Liver (tissue), 3 donors: Measurements from ENCODE around the gene CCDC91.

Experiments
- EGR1 ChIP-seq, 2 donors: IDR thresholded peaks; 2 replicates each; pipeline ENCODE4 v1.6.1; 2016 to 2018; ENCODE audit warnings: antibody characterized with exemption in 2 of 2, low read depth in 2 of 2
- GABPA ChIP-seq, 2 donors: IDR thresholded peaks in 1 of 2; conservative IDR thresholded peaks in 1 of 2; 2 replicates each; pipeline ENCODE4 v1.6.1; 2016; ENCODE audit warnings: antibody characterized with exemption in 2 of 2, mild to moderate bottlenecking in 1 of 2, moderate library complexity in 1 of 2
- HNF4A ChIP-seq, 2 donors: conservative IDR thresholded peaks; 2 replicates each; pipeline ENCODE4 v1.6.1; 2016; ENCODE audit warnings: antibody characterized with exemption in 2 of 2, mild to moderate bottlenecking in 2 of 2
- JUND ChIP-seq, 2 donors: IDR thresholded peaks; 2 replicates each; pipeline ENCODE4 v1.6.1; 2016; ENCODE audit warnings: antibody characterized with exemption in 2 of 2
- RAD21 ChIP-seq, 2 donors: IDR thresholded peaks; 2 replicates each; pipeline ENCODE4 v1.6.1; 2016; ENCODE audit warnings: antibody characterized with exemption in 2 of 2, mild to moderate bottlenecking in 2 of 2
- TAF1 ChIP-seq: conservative IDR thresholded peaks from 2 replicates; pipeline ENCODE4 v1.6.1; 2016; ENCODE audit warnings: antibody characterized with exemption, mild to moderate bottlenecking
- TF ChIP-seq, protein P1 (sequence below): fragments of 150-350 bp; IDR thresholded peaks from 2 replicates; pipeline ENCODE4 v1.5.1; 2017; ENCODE audit warnings: improper control_type of control experiment, low read depth, low read length; ENCODE audit not compliant: missing input control
- TF ChIP-seq, protein P2 (sequence below): IDR thresholded peaks from 2 replicates; pipeline ENCODE4 v1.6.1; 2016; ENCODE audit warnings: antibody characterized with exemption
- TF ChIP-seq, protein P3 (sequence below): IDR thresholded peaks from 2 replicates; pipeline ENCODE4 v1.6.1; 2016; ENCODE audit warnings: antibody characterized with exemption
- TF ChIP-seq, protein P4 (sequence below): IDR thresholded peaks from 2 replicates; pipeline ENCODE4 v1.6.1; 2016; ENCODE audit warnings: antibody characterized with exemption, mild to moderate bottlenecking
- donor health status: healthy.
- donor health status: healthy.

DNA sequence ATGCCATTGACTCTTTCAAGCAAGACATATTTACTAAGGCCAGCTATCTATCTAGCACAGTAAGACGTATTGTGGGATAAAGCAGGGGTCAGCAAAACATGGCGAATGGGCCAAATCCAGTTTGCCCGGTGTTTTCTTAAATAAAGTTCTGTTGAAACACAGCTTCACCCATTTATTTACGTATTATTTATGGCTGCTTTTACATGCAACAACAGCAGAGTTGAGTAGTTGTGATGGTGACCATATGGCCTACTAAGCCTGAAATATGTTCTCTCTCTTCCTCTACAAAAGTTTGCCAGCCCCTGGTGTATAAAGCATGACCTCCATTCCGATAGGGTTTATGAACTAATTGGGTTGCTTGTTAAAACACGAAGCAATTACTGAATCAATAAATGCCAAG, 322.1 kb downstream of the CCDC91 start:
- TF ChIP-seq, protein P1, sequence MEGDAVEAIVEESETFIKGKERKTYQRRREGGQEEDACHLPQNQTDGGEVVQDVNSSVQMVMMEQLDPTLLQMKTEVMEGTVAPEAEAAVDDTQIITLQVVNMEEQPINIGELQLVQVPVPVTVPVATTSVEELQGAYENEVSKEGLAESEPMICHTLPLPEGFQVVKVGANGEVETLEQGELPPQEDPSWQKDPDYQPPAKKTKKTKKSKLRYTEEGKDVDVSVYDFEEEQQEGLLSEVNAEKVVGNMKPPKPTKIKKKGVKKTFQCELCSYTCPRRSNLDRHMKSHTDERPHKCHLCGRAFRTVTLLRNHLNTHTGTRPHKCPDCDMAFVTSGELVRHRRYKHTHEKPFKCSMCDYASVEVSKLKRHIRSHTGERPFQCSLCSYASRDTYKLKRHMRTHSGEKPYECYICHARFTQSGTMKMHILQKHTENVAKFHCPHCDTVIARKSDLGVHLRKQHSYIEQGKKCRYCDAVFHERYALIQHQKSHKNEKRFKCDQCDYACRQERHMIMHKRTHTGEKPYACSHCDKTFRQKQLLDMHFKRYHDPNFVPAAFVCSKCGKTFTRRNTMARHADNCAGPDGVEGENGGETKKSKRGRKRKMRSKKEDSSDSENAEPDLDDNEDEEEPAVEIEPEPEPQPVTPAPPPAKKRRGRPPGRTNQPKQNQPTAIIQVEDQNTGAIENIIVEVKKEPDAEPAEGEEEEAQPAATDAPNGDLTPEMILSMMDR: no peak
- TF ChIP-seq JUND (IDR thresholded peaks at IDR 0.05): no peak
- TF ChIP-seq, protein P2, sequence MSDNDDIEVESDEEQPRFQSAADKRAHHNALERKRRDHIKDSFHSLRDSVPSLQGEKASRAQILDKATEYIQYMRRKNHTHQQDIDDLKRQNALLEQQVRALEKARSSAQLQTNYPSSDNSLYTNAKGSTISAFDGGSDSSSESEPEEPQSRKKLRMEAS: no peak
- TF ChIP-seq, protein P3, sequence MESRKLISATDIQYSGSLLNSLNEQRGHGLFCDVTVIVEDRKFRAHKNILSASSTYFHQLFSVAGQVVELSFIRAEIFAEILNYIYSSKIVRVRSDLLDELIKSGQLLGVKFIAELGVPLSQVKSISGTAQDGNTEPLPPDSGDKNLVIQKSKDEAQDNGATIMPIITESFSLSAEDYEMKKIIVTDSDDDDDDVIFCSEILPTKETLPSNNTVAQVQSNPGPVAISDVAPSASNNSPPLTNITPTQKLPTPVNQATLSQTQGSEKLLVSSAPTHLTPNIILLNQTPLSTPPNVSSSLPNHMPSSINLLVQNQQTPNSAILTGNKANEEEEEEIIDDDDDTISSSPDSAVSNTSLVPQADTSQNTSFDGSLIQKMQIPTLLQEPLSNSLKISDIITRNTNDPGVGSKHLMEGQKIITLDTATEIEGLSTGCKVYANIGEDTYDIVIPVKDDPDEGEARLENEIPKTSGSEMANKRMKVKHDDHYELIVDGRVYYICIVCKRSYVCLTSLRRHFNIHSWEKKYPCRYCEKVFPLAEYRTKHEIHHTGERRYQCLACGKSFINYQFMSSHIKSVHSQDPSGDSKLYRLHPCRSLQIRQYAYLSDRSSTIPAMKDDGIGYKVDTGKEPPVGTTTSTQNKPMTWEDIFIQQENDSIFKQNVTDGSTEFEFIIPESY: no peak
- no peak for TF ChIP-seq RAD21 (IDR thresholded peaks at IDR 0.05)
- no peak for TF ChIP-seq TAF1
- no peak for TF ChIP-seq EGR1 (IDR thresholded peaks at IDR 0.05; ENCODE audit: low read depth in 2 of 2)
- TF ChIP-seq HNF4A (conservative IDR thresholded peaks at IDR 0.05): no peak
- TF ChIP-seq, protein P4, sequence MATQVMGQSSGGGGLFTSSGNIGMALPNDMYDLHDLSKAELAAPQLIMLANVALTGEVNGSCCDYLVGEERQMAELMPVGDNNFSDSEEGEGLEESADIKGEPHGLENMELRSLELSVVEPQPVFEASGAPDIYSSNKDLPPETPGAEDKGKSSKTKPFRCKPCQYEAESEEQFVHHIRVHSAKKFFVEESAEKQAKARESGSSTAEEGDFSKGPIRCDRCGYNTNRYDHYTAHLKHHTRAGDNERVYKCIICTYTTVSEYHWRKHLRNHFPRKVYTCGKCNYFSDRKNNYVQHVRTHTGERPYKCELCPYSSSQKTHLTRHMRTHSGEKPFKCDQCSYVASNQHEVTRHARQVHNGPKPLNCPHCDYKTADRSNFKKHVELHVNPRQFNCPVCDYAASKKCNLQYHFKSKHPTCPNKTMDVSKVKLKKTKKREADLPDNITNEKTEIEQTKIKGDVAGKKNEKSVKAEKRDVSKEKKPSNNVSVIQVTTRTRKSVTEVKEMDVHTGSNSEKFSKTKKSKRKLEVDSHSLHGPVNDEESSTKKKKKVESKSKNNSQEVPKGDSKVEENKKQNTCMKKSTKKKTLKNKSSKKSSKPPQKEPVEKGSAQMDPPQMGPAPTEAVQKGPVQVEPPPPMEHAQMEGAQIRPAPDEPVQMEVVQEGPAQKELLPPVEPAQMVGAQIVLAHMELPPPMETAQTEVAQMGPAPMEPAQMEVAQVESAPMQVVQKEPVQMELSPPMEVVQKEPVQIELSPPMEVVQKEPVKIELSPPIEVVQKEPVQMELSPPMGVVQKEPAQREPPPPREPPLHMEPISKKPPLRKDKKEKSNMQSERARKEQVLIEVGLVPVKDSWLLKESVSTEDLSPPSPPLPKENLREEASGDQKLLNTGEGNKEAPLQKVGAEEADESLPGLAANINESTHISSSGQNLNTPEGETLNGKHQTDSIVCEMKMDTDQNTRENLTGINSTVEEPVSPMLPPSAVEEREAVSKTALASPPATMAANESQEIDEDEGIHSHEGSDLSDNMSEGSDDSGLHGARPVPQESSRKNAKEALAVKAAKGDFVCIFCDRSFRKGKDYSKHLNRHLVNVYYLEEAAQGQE: no peak
- no peak for TF ChIP-seq GABPA (IDR thresholded peaks at IDR 0.05 in 1 of 2, conservative IDR thresholded peaks at IDR 0.05 in 1 of 2)
